B cell (primary cell): Measurements from ENCODE around the gene CCDC170. TPM values are rescaled to one million over a fixed set of nuclear protein-coding genes. Genes with fewer than 3 reads are reported as not detected.

Experiments used
- ATAC-seq: fragments of 200-7000 bp; cut with Tn5 transposase; one replicate; pipeline ENCODE4 v1.10.0; 2021; ENCODE audit warnings: low read depth, mild to moderate bottlenecking, moderate number of reproducible peaks, moderate library complexity
- CTCF ChIA-PET: fragments of 350-600 bp; sonication (Branson Sonifier 250); formaldehyde crosslinking; loops from one replicate; lab custom pipeline; 2021; ENCODE audit warnings: antibody characterized with exemption, inconsistent platforms; lab: Charles Lee
- POLR2A ChIA-PET: fragments of 350-600 bp; sonication (Branson Sonifier 250); formaldehyde crosslinking; loops from one replicate; lab custom pipeline; 2021; ENCODE audit warnings: antibody characterized with exemption; lab: Charles Lee
- DNase-seq: peaks from one replicate; pipeline ENCODE4 v3.0.0; 2013
- H2AFZ ChIP-seq: 2 replicates; pipeline ENCODE4 v1.6.1; 2012; ENCODE audit warnings: mild to moderate bottlenecking, low read depth, low read length; ENCODE audit not compliant: insufficient read depth, poor library complexity, severe bottlenecking
- H3K27ac ChIP-seq, 2 donors: 1 replicate in 1 of 2; 2 replicates in 1 of 2; pipeline ENCODE4 v1.5.1; 2012 to 2013; ENCODE audit warnings: low read length in 2 of 2, mild to moderate bottlenecking in 2 of 2, moderate library complexity in 1 of 2
- H3K27me3 ChIP-seq, 4 experiments: fragments of 200-600 bp in 1 of 4; sonication (generic) in 1 of 4; replicated peaks in 1 of 4; 1 replicate in 2 of 4; 2 replicates in 2 of 4; pipeline versions ENCODE4 v1.6.1 to v1.7.0; 2013 to 2016; ENCODE audit warnings: low read length in 3 of 4, mild to moderate bottlenecking in 2 of 4, mixed read lengths in 1 of 4, moderate library complexity in 1 of 4; ENCODE audit not compliant: insufficient read depth in 4 of 4, control insufficient read depth in 3 of 4; ENCODE audit errors: control extremely low read depth in 1 of 4
- H3K36me3 ChIP-seq, 2 experiments: replicated peaks in 1 of 2; 1 replicate in 1 of 2; 2 replicates in 1 of 2; pipeline versions ENCODE4 v1.6.1 to v1.7.1; 2013; ENCODE audit warnings: low read length in 1 of 2; ENCODE audit not compliant: insufficient read depth in 2 of 2, control insufficient read depth in 1 of 2; ENCODE audit errors: control extremely low read depth in 1 of 2, extremely low read depth in 1 of 2
- H3K4me1 ChIP-seq, 2 donors: fragments of 200-600 bp in 1 of 2; sonication (generic) in 1 of 2; 1 replicate in 1 of 2; 2 replicates in 1 of 2; pipeline versions ENCODE4 v1.5.1 to v1.6.1; 2013 to 2017; ENCODE audit warnings: low read length in 2 of 2; ENCODE audit not compliant: control insufficient read depth in 2 of 2, insufficient read depth in 2 of 2
- H3K4me2 ChIP-seq: replicated peaks from 2 replicates; pipeline ENCODE3; 2012; ENCODE audit warnings: mild to moderate bottlenecking, low read depth, low read length; ENCODE audit not compliant: poor library complexity, severe bottlenecking
- H3K4me3 ChIP-seq, 5 experiments: fragments of 200-600 bp in 1 of 5; sonication (generic) in 1 of 5; 1 replicate in 3 of 5; 2 replicates in 2 of 5; pipeline versions ENCODE4 v1.5.1 to v1.7.0; 2011 to 2016; ENCODE audit warnings: low read length in 4 of 5, mild to moderate bottlenecking in 4 of 5, low read depth in 2 of 5, control low read depth in 1 of 5, moderate library complexity in 1 of 5; ENCODE audit not compliant: insufficient read depth in 1 of 5; ENCODE audit errors: control extremely low read depth in 1 of 5, extremely low read depth in 1 of 5
- H3K79me2 ChIP-seq: fragments of 200-600 bp; sonication (generic); one replicate; pipeline ENCODE4 v1.6.0; 2016; ENCODE audit warnings: low read length; ENCODE audit not compliant: control insufficient read depth, insufficient read depth
- H3K9ac ChIP-seq: fragments of 200-600 bp; sonication (generic); 2 replicates; pipeline ENCODE4 v1.6.1; 2017; ENCODE audit warnings: mild to moderate bottlenecking, low read length, moderate library complexity
- H3K9me3 ChIP-seq, 3 donors: one replicate each; pipeline versions ENCODE4 v1.6.1 to v1.7.1; 2013; ENCODE audit warnings: low read length in 2 of 3; ENCODE audit not compliant: control insufficient read depth in 2 of 3, insufficient read depth in 1 of 3; ENCODE audit errors: control extremely low read depth in 1 of 3
- H4K20me1 ChIP-seq: 2 replicates; pipeline ENCODE4 v1.6.0; 2012; ENCODE audit warnings: mild to moderate bottlenecking, low read length; ENCODE audit not compliant: insufficient read depth, control insufficient read depth, poor library complexity, severe bottlenecking
- H3K27ac Mint-ChIP-seq: one replicate; pipeline ENCODE4 v1.8.0; 2021; ENCODE audit warnings: mixed read lengths
- H3K27me3 Mint-ChIP-seq: one replicate; pipeline ENCODE4 v1.8.0; 2021; ENCODE audit warnings: mixed read lengths
- H3K4me1 Mint-ChIP-seq: one replicate; pipeline ENCODE4 v1.8.0; 2021; ENCODE audit warnings: mixed read lengths
- H3K4me3 Mint-ChIP-seq: one replicate; pipeline ENCODE4 v1.8.0; 2021; ENCODE audit warnings: mixed read lengths
- H3K9me3 Mint-ChIP-seq: one replicate; pipeline ENCODE4 v1.8.0; 2022; ENCODE audit warnings: mixed read lengths; ENCODE audit not compliant: insufficient read depth
- CTCF ChIP-seq: fragments of 200-600 bp; IDR thresholded peaks from one replicate; pipeline ENCODE4 v1.8.0; 2022; ENCODE audit warnings: antibody characterized with exemption, mild to moderate bottlenecking
- EZH2 ChIP-seq: IDR thresholded peaks from 2 replicates; pipeline ENCODE4 v1.6.1; 2012; ENCODE audit warnings: borderline replicate concordance, low read depth, mild to moderate bottlenecking, moderate library complexity, low read length; ENCODE audit not compliant: insufficient read depth, poor library complexity, severe bottlenecking
- WGBS: methylation state at CpG from one replicate; pipeline ENCODE4 v1.1.5; 2013; ENCODE audit warnings: missing lambda C conversion rate; ENCODE audit not compliant: insufficient coverage; 5-methylcytosine and 5-hydroxymethylcytosine counted together
- intact Hi-C: fragments of 100-400 bp; cut with micrococcal nuclease; formaldehyde crosslinking; loops from one replicate; pipeline ENCODE4 v1.10.0; 2022
- polyA plus RNA-seq: library from polyadenylated mRNA; depleted of rRNA; stranded (reverse); fragments of >200 nt; gene quantifications from 2 replicates; pipeline ENCODE4 v1.2.3, GENCODE V29; 2012
- total RNA-seq, 2 donors: library from RNA; stranded (reverse); fragments of 120-200 nt in 1 of 2; gene quantifications; 1 replicate in 1 of 2; 2 replicates in 1 of 2; pipeline versions ENCODE4 v1.2.3 to v1.2.4, GENCODE V29; 2013 to 2022

Gene CCDC170
- total and polyA plus RNA-seq, 2 donors (not counting 1 experiment from before 2014, with no cell fraction given) = 0.01 TPM; not detected in 1

DNA sequence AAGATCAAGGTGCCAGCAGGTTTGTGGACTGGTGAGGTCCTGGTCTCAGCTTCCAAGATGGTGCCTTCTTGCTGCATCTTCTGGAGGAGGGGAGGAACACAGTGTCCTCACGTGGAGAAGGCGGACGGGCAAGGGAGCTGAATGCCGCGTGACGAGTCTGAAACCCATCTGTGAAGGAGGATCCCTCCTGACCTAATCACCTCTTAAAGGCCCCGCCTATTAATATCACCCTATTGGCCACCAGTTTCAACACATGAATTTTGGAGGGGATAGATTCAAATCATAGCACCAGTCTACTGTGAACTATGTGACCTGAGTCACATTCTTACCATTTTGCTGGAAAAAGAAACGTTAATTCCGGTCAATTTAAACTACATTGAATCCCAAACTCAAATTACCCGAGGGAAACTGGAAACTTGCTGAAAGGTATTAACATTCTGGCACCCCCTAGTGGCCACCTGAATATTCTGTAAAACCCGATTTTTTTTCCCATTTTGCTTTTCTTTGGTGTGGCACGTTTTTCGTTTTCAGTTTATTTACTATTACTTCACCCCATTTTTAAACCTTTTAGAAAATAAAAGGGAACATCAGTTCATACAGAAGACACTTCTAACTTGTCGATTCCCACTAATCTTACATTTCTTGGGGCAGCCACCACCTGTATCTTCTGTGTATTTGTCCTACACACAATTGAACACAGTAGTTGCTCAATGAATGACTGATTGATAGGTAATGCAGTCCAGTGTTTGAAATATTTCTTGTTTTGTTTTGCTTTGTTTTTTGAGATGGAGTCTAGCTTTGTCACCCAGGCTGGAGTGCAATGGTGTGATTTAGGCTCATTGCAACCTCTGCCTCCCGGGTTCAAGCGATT is 17.9 kb upstream of the CCDC170 start:
- intact Hi-C loops = loop anchor here (1.0 to 5.0 kb wide), 4 partner anchors 34 to 584 kb away; no protein-coding TSS in a partner anchor
- Mint-ChIP-seq H3K9me3 (no peaks in the 10 kb centered on the region), H3K4me1 (peaks cover 11% of the 10 kb centered on the region), H3K4me3 (peak overlapping the region; percentile 55), H3K27me3 (no peaks in the 10 kb centered on the region), H3K27ac (no peak overlapping the region)
- Histone ChIP-seq H3K79me2 (no peaks in the 10 kb centered on the region), H3K27me3 (no peaks in the 10 kb centered on the region), H3K27ac (no peak overlapping the region), H3K4me1 (peaks cover 0 to 6% of the 10 kb centered on the region in 2 donors), H3K36me3 (no peaks in the 10 kb centered on the region), H3K9ac (no peak overlapping the region), H3K4me3 (peak overlapping the region in 2 of 5 experiments; percentile 11 to 23), H3K4me2 (peak overlapping the region; percentile 52), H3K9me3 (no peaks in the 10 kb centered on the region), H4K20me1 (no peaks in the 10 kb centered on the region), H2AFZ (peak overlapping the region; percentile 58)
- ATAC-seq = peak; percentile 43
- DNase-seq = peak; percentile 68
- WGBS = 7% methylated on average over 3 of the region's 16 CpGs
- TF ChIP-seq CTCF (peak; percentile 92), EZH2 (no peak)
- ChIA-PET POLR2A (no interaction called here), CTCF (interaction anchor here (0.5 to 2.5 kb wide), 10 partner anchors 9 to 1802 kb away, joined by 3 to 11 read pairs (median 4); no protein-coding TSS in a partner anchor)

DNA sequence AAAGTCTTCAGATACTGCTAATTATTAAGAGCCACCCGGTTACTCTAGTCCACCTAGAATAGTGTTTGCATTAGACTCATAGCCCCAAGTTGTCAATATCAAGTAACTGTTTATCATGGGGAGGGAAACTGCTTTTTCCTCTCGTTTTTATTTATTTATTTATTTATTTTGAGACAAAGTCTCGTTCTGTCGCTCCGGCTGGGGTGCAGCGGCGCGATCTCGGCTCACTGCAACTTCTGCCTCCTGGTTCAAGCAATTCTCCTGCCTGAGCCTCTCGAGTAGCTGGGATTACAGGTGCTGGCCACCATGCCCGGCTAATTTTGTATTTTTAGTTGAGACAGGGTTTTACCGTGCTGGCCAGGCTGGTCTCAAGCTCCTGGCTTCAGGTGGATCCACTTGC is 16.1 kb upstream of the CCDC170 start:
- no peak for DNase-seq
- WGBS = 95% methylated on average over 8 of the region's 12 CpGs
- no peaks in the 10 kb centered on the region for H3K36me3 ChIP-seq
- TF ChIP-seq CTCF = no peak
- no peak for TF ChIP-seq EZH2
- H3K27me3 ChIP-seq = no peaks in the 10 kb centered on the region
- peaks cover 0 to 4% (median 0%) of the 10 kb centered on the region in 3 donors for H3K9me3 ChIP-seq
- Mint-ChIP-seq H3K4me3 (no peak overlapping the region), H3K27ac (no peak overlapping the region), H3K9me3 (no peaks in the 10 kb centered on the region), H3K4me1 (peaks cover 28% of the 10 kb centered on the region), H3K27me3 (no peaks in the 10 kb centered on the region)
- H3K9ac ChIP-seq = no peak overlapping the region
- H4K20me1 ChIP-seq = no peaks in the 10 kb centered on the region
- no peak for ATAC-seq
- H3K4me3 ChIP-seq = no peak overlapping the region
- ChIA-PET POLR2A (no interaction called here), CTCF (interaction anchor here (0.9 to 2.5 kb wide), 3 partner anchors 36 to 586 kb away, joined by 3 to 6 read pairs (median 4); no protein-coding TSS in a partner anchor)
- H3K27ac ChIP-seq = no peak overlapping the region
- no peak overlapping the region for H2AFZ ChIP-seq
- H3K4me2 ChIP-seq = no peak overlapping the region
- H3K79me2 ChIP-seq = no peaks in the 10 kb centered on the region
- intact Hi-C loops = loop anchor here (2.0 to 5.0 kb wide), 2 partner anchors 35 to 463 kb away; no protein-coding TSS in a partner anchor
- peaks cover 13 to 20% of the 10 kb centered on the region in 2 donors for H3K4me1 ChIP-seq
